IMR-90 (cell line): ENCODE data around the gene GTPBP4.

Experiments used
- BHLHE40 ChIP-seq: fragments of 150-350 bp; IDR thresholded peaks from 2 replicates; pipeline ENCODE4 v1.6.1; 2016; ENCODE audit warnings: mild to moderate bottlenecking, low read depth, low read length
- CHD1 ChIP-seq: IDR thresholded peaks from 2 replicates; pipeline ENCODE4 v1.6.1; 2012; ENCODE audit warnings: low read depth, low read length, improper control_type of control experiment
- CTCF ChIP-seq: conservative IDR thresholded peaks from 2 replicates; pipeline ENCODE4 v1.5.1; 2012; ENCODE audit warnings: mild to moderate bottlenecking, low read depth, low read length, improper control_type of control experiment
- ELK1 ChIP-seq: fragments of 150-350 bp; IDR thresholded peaks from 2 replicates; pipeline ENCODE4 v1.6.1; 2016; ENCODE audit warnings: low read depth, mild to moderate bottlenecking, low read length, moderate library complexity, borderline replicate concordance
- MAFK ChIP-seq: IDR thresholded peaks from 2 replicates; pipeline ENCODE4 v1.6.1; 2012; ENCODE audit warnings: low read depth, low read length, improper control_type of control experiment
- MAZ ChIP-seq: IDR thresholded peaks from 2 replicates; pipeline ENCODE4 v1.6.1; 2012; ENCODE audit warnings: low read depth, mild to moderate bottlenecking, low read length, improper control_type of control experiment, moderate library complexity, borderline replicate concordance
- MXI1 ChIP-seq: IDR thresholded peaks from 2 replicates; pipeline ENCODE4 v1.6.1; 2012; ENCODE audit warnings: low read depth, mild to moderate bottlenecking, low read length, moderate library complexity, borderline replicate concordance
- POLR2A ChIP-seq: IDR thresholded peaks from 2 replicates; pipeline ENCODE4 v1.6.1; 2012; ENCODE audit warnings: mild to moderate bottlenecking, low read depth, low read length
- RAD21 ChIP-seq: IDR thresholded peaks from 2 replicates; pipeline ENCODE4 v1.6.1; 2012; ENCODE audit warnings: low read length, improper control_type of control experiment
- RFX5 ChIP-seq: IDR thresholded peaks from 2 replicates; pipeline ENCODE4 v1.8.0; 2012; ENCODE audit warnings: low read depth, mild to moderate bottlenecking, low read length, moderate library complexity
- SMC3 ChIP-seq: fragments of 150-350 bp; IDR thresholded peaks from 2 replicates; pipeline ENCODE4 v1.6.1; 2016; ENCODE audit warnings: low read depth, mild to moderate bottlenecking, antibody characterized with exemption, low read length, moderate library complexity
- TF ChIP-seq, protein P1 (sequence below): fragments of 150-350 bp; IDR thresholded peaks from 2 replicates; pipeline ENCODE4 v1.6.1; 2017; ENCODE audit warnings: mild to moderate bottlenecking, antibody characterized with exemption, low read length, low read depth

DNA sequence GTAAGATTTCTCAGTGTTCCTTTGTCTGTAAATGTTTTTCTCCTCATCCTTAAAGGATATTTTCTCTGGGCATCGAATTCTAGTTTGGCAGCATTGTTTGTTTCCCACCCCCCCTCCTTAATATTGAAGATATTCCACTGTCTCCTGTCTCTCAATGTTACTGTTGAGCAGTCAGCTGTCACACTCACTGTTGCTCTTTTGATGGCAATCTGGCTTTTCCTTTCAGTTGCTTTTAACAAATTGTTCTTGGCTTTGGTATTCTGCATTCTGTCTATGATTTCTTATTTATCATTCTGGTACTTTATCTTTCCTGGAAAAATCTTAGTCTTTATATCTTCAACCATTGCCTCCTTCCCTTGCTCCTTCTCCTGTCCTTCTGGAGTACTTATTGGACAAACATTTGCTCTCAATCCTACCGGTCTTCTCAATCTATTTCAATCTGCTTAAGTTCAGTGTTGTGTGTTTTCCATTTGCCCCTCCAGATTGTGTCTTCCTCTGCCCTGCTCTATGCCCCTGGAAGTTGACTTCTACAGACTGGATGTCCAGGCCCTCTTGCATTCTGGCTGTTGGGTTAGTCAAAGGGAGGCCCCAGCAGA, 9.3 kb upstream of the GTPBP4 start:
- TF ChIP-seq CTCF (no peak), RFX5 (no peak), SMC3 (no peak), RAD21 (no peak), MAZ (no peak), POLR2A (no peak), MXI1 (no peak), MAFK (no peak), CHD1 (no peak), BHLHE40 (no peak), ELK1 (no peak)
- TF ChIP-seq, protein P1, sequence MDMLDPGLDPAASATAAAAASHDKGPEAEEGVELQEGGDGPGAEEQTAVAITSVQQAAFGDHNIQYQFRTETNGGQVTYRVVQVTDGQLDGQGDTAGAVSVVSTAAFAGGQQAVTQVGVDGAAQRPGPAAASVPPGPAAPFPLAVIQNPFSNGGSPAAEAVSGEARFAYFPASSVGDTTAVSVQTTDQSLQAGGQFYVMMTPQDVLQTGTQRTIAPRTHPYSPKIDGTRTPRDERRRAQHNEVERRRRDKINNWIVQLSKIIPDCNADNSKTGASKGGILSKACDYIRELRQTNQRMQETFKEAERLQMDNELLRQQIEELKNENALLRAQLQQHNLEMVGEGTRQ = no peak
